Spleen (tissue), 13 donors: ENCODE results near the gene OR2F2. TPM values are rescaled to one million over a fixed set of nuclear protein-coding genes. Genes with fewer than 3 reads are reported as not detected.

Source experiments
- DNase-seq: peaks from one replicate; pipeline ENCODE4 v3.0.0-alpha.2; 2020
- H3K27ac ChIP-seq, 8 donors: fragments of 200-600 bp; sonication (generic) in 7 of 8; 1 replicate in 4 of 8; 2 replicates in 4 of 8; pipeline versions ENCODE4 v1.5.0 to v1.8.0; 2016 to 2021; ENCODE audit warnings: inconsistent platforms in 4 of 8, mild to moderate bottlenecking in 4 of 8, moderate library complexity in 1 of 8
- H3K27me3 ChIP-seq, 7 donors: fragments of 200-600 bp; sonication (generic) in 6 of 7; replicated peaks in 1 of 7; 1 replicate in 4 of 7; 2 replicates in 3 of 7; pipeline versions ENCODE4 v1.5.0 to v1.8.0; 2016 to 2021; ENCODE audit warnings: inconsistent platforms in 3 of 7, mild to moderate bottlenecking in 1 of 7
- H3K36me3 ChIP-seq, 6 donors: fragments of 200-600 bp; sonication (generic) in 5 of 6; 1 replicate in 4 of 6; 2 replicates in 2 of 6; pipeline versions ENCODE4 v1.5.0 to v1.8.0; 2016 to 2021; ENCODE audit warnings: inconsistent platforms in 2 of 6
- H3K4me1 ChIP-seq, 6 donors: fragments of 200-600 bp; sonication (generic) in 5 of 6; 1 replicate in 3 of 6; 2 replicates in 3 of 6; pipeline versions ENCODE4 v1.5.0 to v1.8.0; 2016 to 2021; ENCODE audit warnings: inconsistent platforms in 3 of 6
- H3K4me3 ChIP-seq, 8 donors: fragments of 200-600 bp; sonication (generic) in 7 of 8; 1 replicate in 4 of 8; 2 replicates in 4 of 8; pipeline versions ENCODE4 v1.5.0 to v1.8.0; 2016 to 2021; ENCODE audit warnings: inconsistent platforms in 4 of 8, mild to moderate bottlenecking in 4 of 8, moderate library complexity in 2 of 8
- H3K9me3 ChIP-seq, 8 donors: fragments of 200-600 bp; sonication (generic) in 7 of 8; 1 replicate in 4 of 8; 2 replicates in 4 of 8; pipeline versions ENCODE4 v1.5.0 to v1.8.0; 2016 to 2021; ENCODE audit warnings: inconsistent platforms in 4 of 8
- CTCF ChIP-seq, 11 experiments: fragments of 200-600 bp in 7 of 11; fragments of 450-650 bp in 4 of 11; sonication (generic) in 4 of 11; IDR thresholded peaks in 8 of 11; conservative IDR thresholded peaks in 3 of 11; 1 replicate in 7 of 11; 2 replicates in 4 of 11; pipeline versions ENCODE4 v1.4.0 to v1.8.0; 2016 to 2021; ENCODE audit warnings: antibody characterized with exemption in 11 of 11, inconsistent platforms in 4 of 11, mild to moderate bottlenecking in 1 of 11
- POLR2A ChIP-seq, 3 donors: fragments of 450-650 bp; IDR thresholded peaks; one replicate each; pipeline ENCODE4 v1.5.1; 2017; ENCODE audit warnings: antibody characterized with exemption in 3 of 3, mild to moderate bottlenecking in 1 of 3
- POLR2AphosphoS5 ChIP-seq, 3 donors: sonication (generic); formaldehyde crosslinking; IDR thresholded peaks; one replicate each; pipeline ENCODE4 v1.5.1; 2017; ENCODE audit warnings: antibody characterized with exemption in 3 of 3
- WGBS, 5 donors: extraction: QIAGEN DNeasy Blood & Tissue Kit in 3 of 5; methylation state at CpG; one replicate each; pipeline versions ENCODE4 v1.1.5 to v1.1.7; 2013 to 2018; 5-methylcytosine and 5-hydroxymethylcytosine counted together
- intact Hi-C: fragments of 100-400 bp; cut with DNase I; formaldehyde crosslinking; loops from one replicate; pipeline ENCODE4 v1.15.0; 2023; ENCODE audit warnings: low total_unique reads
- long read RNA-seq, 2 donors: transcript quantifications; one replicate each; lab custom pipeline, GENCODE V29; 2026
- polyA plus RNA-seq, 3 donors: library from polyadenylated mRNA; stranded (reverse); fragments of 200-250 nt; gene quantifications; one replicate each; pipeline ENCODE4 v1.2.1, GENCODE V29; 2013
- total RNA-seq, 7 donors: library from RNA; depleted of rRNA in 3 of 7; stranded (reverse); fragments of >200 nt in 3 of 7; fragmentation: NEBNext Ultra II Directional in 4 of 7; extraction: Animal tissue kit (Norgen Biotek cat#: 25700) in 4 of 7; gene quantifications; one replicate each; pipeline versions ENCODE4 v1.1.0 to v1.2.1, GENCODE V29; 2016 to 2021
- donor health status: healthy with polysubstance abuse.
- donor health status: DM: no; HTN: no; CAD: no; lungs with moderate emphysema.
- donor health status: DM: no; HTN: no; CAD: no.
- donor health status: Bipolar disorder and iron deficiency.
- donor health status: healthy.
- donor health status: DM: no; HTN: no; CAD: no.
- donor health status: DM: yes; HTN: yes; CAD: no.

OR2F2 gene
- total RNA-seq (not detected), polyA plus RNA-seq (not detected)
- long read RNA-seq, donor 1 = 0 reads
- long read RNA-seq, donor 2 = 0 reads

DNA sequence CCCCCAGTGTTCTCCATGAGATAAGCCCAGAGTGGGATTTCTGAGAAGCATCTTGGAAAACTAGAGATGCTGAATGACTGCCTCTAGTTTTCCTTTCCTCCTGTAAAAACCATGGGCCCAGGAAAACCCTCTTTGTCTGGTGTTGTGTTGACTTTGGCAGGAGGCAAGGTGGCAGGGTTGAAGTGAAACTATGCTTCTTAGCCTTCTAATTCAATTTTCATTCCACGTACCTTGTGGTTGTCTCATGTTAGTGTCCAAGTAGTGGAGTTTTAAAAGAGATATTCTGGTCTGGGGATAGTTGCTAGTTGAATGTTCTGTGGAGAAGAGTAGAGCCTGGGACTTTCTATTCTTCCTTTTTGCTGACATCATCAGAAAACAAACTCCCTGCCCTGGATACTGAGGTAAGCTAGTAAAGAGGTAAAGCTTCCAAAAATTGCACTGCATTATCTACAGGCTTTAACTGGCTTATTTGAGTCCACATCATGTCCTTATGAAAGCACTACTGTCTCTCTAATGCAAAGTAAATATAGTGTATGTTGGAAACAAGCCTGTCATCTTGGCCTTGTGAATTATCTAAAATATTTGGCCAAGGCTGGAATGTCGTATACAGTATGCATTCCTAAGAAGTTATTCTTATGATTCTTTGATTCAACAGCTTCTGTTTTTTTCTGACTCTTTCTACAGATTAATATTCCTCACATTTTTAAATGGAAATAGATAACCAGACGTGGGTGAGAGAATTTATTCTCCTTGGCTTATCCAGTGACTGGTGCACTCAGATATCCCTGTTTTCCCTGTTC is at the start of gene OR2F2:
Gene OR2F2 (plus strand): TSS at position 708 of the 800 bp plus-strand sequence. CDS start 0 bp downstream, at position 708.
- Histone ChIP-seq H3K27me3 (no peaks in the 10 kb centered on the region), H3K4me1 (no peaks in the 10 kb centered on the region), H3K9me3 (peaks cover 0 to 24% (median 13%) of the 10 kb centered on the region in 8 donors), H3K27ac (no peak within 1 kb of the TSS), H3K4me3 (no peak within 1 kb of the TSS), H3K36me3 (no peaks in the 10 kb centered on the region)
- DNase-seq = no peak
- intact Hi-C loops = no loop called here
- whole genome bisulfite sequencing, 5 donors = 74 to 84% (median 80%) methylated on average over 3 of the region's 3 CpGs
- no peak for TF ChIP-seq POLR2A (IDR thresholded peaks at IDR 0.05)
- TF ChIP-seq POLR2AphosphoS5 (IDR thresholded peaks at IDR 0.05) = no peak
- TF ChIP-seq CTCF (IDR thresholded peaks at IDR 0.05 in 8 of 11, conservative IDR thresholded peaks at IDR 0.05 in 3 of 11) = no peak

GRCh38 chr7:143885951-143886350 is 49.1 kb upstream of the OR2F2 start:
- Histone ChIP-seq H3K36me3 (peaks cover 0 to 12% (median 0%) of the 10 kb centered on the region in 6 donors), H3K9me3 (peaks cover 0 to 13% (median 3%) of the 10 kb centered on the region in 8 donors), H3K4me1 (peaks cover 0 to 45% (median 27%) of the 10 kb centered on the region in 6 donors), H3K27me3 (peaks cover 0 to 46% (median 20%) of the 10 kb centered on the region in 7 donors), H3K4me3 (no peak overlapping the region), H3K27ac (no peak overlapping the region)
- 65 to 89% (median 84%) methylated on average over 3 of the region's 3 CpGs for WGBS, 5 donors
- TF ChIP-seq POLR2AphosphoS5 (IDR thresholded peaks at IDR 0.05) (no peak), CTCF (IDR thresholded peaks at IDR 0.05 in 8 of 11, conservative IDR thresholded peaks at IDR 0.05 in 3 of 11) (no peak), POLR2A (IDR thresholded peaks at IDR 0.05) (no peak)
- intact Hi-C loops = no loop called here
- DNase-seq = no peak

- Histone ChIP-seq H3K4me3 (no peak overlapping the region), H3K27ac (no peak overlapping the region), H3K27me3 (peaks cover 0 to 46% (median 20%) of the 10 kb centered on the region in 7 donors), H3K9me3 (peaks cover 0 to 19% (median 5%) of the 10 kb centered on the region in 8 donors), H3K4me1 (peaks cover 0 to 35% (median 27%) of the 10 kb centered on the region in 6 donors), H3K36me3 (peaks cover 0 to 12% (median 0%) of the 10 kb centered on the region in 6 donors)
- intact Hi-C loops = no loop called here
- no peak for DNase-seq
- TF ChIP-seq POLR2A (IDR thresholded peaks at IDR 0.05) = no peak
- TF ChIP-seq POLR2AphosphoS5 (IDR thresholded peaks at IDR 0.05) = no peak
- TF ChIP-seq CTCF (IDR thresholded peaks at IDR 0.05 in 8 of 11, conservative IDR thresholded peaks at IDR 0.05 in 3 of 11) = no peak
- WGBS, 5 donors = 89 to 93% (median 90%) methylated on average over 6 of the region's 6 CpGs
Measured at GRCh38 chr7:143886826-143887477, 48.1 kb upstream of the OR2F2 start.

GRCh38 chr7:143889068-143889467 is 46.0 kb upstream of the OR2F2 start:
- H3K27ac ChIP-seq = no peak overlapping the region
- H3K9me3 ChIP-seq = peaks cover 0 to 32% (median 15%) of the 10 kb centered on the region in 8 donors
- TF ChIP-seq CTCF (IDR thresholded peaks at IDR 0.05 in 8 of 11, conservative IDR thresholded peaks at IDR 0.05 in 3 of 11) = no peak
- TF ChIP-seq POLR2AphosphoS5 (IDR thresholded peaks at IDR 0.05) = no peak
- no peak for TF ChIP-seq POLR2A (IDR thresholded peaks at IDR 0.05)
- 83 to 96% (median 95%) methylated on average over 2 of the region's 2 CpGs for WGBS, 5 donors
- intact Hi-C loops = no loop called here
- H3K27me3 ChIP-seq = peaks cover 0 to 26% (median 13%) of the 10 kb centered on the region in 7 donors
- no peak overlapping the region for H3K4me3 ChIP-seq
- H3K4me1 ChIP-seq = peaks cover 0 to 21% (median 15%) of the 10 kb centered on the region in 6 donors
- H3K36me3 ChIP-seq = peaks cover 0 to 12% (median 0%) of the 10 kb centered on the region in 6 donors
- DNase-seq = no peak
